ENCODE data around the gene TFPI. TPM values are rescaled to one million over a fixed set of nuclear protein-coding genes. Genes with fewer than 3 reads are reported as not detected.
"Not testable (repeated sequence)": the region's sequence is repeated elsewhere in the genome, so short reads cannot be mapped to it uniquely, and the experiment has no call there.

Gene TFPI
- total RNA-seq, 1 donor from 2014 or later = 24.3 TPM

DNA sequence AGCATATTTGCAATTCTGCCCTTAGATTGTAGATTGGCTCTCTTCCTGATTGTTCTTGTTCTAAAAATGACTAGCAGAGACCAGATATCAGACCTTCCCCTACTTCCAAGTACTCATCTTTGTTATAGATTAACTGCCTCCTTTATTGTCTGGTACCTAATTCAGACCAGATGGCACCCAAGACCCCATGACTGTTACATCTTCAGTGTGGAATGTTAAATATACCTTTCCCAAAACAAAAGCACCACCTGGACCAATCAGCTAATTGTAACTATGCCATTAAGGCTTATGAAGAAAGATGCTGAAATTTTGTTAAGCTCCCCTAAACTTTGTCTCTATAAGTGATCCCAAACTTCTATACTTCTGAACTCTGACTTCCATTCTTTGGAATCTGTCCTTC lies 12.0 kb upstream of the TFPI start:
- ATAC-seq (ENCODE audit: poor library complexity) (no peak), DNase-seq (no peak)
- intact Hi-C loops (cut with DNase I) = no loop called here

DNA sequence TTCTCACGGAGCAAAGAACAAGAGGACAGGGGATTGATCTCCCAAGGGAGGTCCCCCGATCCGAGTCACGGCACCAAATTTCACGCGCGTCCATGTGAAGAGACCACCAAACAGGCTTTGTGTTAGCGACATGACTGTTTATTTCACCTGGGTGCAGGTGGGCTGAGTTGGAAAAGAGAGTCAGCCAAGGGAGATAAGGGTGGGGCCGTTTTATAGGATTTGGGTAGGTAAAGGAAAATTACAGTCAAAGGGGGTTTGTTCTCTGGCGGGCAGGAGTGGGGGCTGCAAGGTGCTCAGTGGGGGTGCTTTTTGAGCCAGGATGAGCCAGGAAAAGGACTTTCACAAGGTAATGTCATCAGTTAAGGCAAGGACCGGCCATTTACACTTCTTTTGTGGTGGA lies 11.4 kb upstream of the TFPI start:
- DNase-seq; intact Hi-C loops (cut with DNase I); ATAC-seq (ENCODE audit: poor library complexity): not testable (repeated sequence)

DNA sequence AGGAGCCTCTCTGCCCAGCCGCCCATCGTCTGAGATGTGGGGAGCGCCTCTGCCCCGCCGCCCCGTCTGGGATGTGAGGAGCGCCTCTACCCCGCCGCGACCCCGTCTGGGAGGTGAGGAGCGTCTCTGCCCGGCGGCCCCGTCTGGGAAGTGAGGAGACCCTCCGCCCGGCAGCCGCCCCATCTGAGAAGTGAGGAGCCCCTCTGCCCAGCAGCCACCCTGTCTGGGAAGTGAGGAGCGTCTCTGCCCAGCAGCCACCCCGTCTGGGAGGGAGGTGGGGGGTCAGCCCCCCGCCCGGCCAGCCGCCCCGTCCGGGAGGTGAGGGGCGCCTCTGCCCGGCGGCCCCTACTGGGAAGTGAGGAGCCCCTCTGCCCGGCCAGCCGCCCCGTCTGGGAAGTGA lies 2.3 kb upstream of the TFPI start:
- intact Hi-C loops (cut with DNase I); ATAC-seq (ENCODE audit: poor library complexity); DNase-seq: not testable (repeated sequence)

DNA sequence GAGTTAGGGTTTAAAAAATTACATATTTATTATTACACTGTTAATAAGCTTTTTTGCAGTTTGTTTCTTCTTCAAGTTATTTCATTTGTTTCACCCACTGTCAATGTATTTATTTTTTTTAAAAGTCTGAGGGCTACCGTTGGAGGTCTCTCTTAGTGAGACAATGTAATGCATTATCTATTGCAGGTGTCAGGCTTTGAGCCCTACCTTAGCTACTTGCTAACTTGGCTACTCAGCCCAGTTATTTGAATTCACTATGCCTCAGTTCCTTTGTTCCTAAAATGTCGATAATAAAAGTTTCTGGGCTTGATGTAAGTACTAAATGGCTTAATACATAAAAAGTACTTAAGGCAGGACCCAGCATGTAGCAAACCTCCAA lies 458 bp upstream of the TFPI start:
- intact Hi-C loops (cut with DNase I) = no loop called here
- no peak for ATAC-seq (ENCODE audit: poor library complexity)
- DNase-seq = no peak

DNA sequence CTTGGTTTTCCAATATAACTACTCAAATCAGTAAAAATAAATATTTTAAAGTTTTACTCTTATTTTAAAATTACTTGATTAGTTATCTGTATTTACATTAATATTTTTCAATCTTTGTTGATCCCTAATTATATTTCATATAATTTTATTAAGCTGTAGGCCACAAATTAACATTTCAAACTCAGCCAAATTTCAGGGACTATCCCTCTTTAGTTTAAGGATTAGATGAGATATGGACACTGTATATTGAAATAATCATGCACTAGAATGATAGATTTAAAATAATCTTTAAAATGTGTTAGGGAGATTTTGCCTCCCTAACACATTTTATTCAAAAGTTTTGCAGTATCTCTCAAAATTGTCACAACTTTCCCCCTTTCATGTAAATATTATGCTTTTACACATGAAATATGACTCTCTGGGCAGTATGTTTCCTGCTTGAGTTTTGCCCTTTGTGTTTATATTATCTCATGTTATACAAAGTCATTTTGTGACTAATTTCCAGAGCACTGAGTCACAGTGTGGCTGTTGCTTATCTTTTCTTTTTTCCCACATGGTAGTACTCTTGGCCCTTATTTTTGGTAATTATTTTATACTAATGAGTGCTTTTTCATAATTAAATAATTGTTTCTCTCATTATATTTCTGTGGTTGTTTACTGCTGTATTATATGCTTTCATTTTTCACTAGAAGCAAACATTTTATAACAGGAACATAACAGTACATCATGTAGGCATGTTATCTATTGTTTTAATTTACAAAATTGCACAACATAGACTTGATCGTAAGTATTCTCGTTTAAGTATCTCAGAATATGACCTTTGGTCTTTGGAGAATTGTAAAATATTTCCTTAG lies 1.2 kb downstream of the TFPI start:
- DNase-seq (no peak), ATAC-seq (ENCODE audit: poor library complexity) (peak; percentile 33)
- intact Hi-C loops (cut with DNase I) = no loop called here

DNA sequence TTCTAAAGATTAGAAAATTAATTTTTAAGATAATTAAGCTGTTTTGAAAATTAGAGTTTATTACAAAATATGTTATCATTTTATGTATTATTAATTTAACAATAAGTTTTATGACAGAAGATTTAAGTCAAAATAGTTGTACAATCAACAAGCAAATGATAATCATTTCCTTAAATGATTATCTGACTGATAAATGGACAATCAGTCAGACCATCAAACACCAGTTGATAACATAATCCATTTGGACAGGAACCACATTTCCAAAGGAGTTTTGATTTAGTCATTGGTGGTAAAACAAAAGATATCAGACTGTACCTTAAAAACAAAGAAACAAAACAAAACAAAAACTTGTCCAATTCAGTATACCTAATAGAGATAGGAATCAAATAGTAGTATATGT lies 1.9 kb downstream of the TFPI start:
- no peak for ATAC-seq (ENCODE audit: poor library complexity)
- DNase-seq = no peak

DNA sequence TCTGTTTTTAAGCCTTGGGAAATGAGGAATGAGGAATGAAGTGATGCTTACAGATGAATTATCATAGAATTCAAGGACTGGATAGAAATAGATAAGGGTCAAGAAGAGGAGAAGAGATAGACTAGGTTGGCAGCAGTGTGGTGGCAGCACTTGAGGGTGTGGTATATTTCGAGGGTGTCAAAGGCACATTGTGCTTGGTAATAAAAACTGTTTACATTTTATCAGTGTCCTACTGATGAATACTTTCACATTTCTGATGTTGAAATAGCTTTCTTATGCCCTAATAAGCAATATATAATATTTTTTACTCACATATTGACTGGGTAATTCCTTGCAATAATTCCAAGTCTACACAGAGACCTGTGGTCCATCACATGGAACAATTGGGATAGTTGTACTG lies 3.4 kb downstream of the TFPI start:
- DNase-seq (no peak), ATAC-seq (ENCODE audit: poor library complexity) (no peak)
- intact Hi-C loops (cut with DNase I) = no loop called here

More for the DNA sequence above, 1.9 kb downstream of the TFPI start:
- intact Hi-C loops (cut with DNase I) = no loop called here

DNA sequence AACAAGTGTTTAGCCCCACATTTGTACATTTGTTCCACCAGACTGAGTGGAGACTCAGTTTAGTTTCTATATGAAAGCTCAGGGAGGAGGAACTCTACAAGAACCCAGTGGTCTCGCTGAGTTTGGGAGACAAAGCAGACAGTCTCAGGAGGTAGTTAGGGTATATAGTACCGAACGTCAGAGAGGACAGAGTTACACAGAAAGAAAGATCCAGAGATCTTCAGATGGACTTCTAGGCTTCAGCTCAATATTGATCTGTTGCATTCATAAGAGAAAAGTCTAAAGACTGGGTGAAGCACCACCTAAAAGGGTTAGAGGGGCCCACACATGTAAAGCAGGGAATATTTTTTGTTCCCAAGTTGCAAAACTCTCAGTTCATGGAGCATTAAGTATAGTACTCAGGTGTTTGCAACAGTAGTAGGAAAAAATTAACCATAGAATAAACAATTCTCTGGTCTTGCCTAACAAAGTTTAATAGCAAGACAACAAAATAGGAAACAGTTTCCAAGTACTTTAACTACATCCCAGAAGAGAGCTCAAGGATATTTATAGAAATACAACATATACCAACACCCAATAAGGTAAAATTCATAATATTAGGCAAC lies 4.2 kb downstream of the TFPI start:
- DNase-seq (no peak), ATAC-seq (ENCODE audit: poor library complexity) (no peak)
- intact Hi-C loops (cut with DNase I) = no loop called here

DNA sequence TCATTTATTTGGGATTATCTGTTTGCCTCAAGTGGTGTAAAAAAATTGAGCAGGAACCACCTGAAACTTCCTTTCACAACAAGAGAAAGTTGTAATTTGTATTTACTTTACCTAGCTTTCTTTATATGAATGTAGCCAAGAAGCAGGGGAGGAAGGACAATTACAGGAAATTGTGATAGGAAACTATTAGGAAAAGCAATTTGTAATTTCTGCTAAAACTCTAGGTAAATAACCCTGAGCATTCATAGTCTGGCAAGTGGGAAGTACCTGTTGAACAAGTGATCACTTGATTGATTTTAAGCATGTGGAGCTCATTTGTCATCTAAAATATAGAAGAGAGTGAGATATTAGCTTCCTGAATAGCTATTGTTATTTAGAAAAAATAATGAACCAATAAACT lies 5.0 kb downstream of the TFPI start:
- ATAC-seq (ENCODE audit: poor library complexity) (no peak), DNase-seq (no peak)
- intact Hi-C loops (cut with DNase I) = no loop called here

DNA sequence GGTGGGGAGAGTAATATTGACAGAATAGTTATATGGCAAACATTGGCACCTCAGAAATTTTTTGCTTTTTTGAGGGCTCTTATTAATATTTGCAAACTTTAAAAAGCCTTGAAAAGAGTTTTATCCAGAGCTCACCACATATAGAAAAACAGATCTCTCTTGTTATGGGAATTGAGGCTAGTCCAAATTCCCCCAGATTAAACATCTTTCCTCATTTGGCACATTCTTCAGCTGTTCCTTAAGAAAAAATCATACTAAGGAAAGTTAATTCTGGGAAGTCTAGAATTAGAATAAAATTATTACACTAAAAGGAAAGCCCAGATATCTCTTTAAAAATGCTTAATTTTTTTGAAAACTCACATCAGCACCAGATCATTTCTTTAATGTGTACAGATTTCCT lies 5.6 kb downstream of the TFPI start:
- ATAC-seq (ENCODE audit: poor library complexity) (no peak), DNase-seq (no peak)
- intact Hi-C loops (cut with DNase I) = no loop called here

DNA sequence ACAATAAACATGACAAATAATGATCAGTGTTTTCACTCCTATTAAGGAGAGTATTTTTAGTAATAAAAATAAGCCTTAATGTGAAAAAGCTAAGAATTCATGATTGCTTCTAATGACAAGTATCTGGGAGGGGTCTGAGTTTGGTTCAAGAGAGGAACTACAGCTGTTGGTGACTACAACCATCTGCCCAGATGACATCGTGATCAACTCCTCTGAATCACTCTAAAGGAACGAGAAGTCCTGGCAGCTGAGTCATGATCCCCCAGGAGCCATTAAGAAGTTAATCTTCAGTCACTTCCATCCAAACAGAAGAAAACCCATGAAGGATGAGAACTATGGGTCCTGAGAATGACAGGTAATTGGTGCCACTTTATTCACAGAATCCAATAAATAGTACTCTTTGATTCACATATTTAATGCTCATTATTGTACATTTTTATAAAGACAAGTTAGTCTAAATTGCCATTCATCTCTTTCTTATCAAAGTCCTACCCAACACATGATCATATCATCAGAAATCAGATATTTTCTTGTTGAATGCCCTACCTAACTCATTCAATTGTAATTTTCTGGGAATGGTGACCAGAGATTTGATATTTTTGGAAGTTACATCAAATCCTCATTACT lies 6.8 kb downstream of the TFPI start:
- DNase-seq (no peak), ATAC-seq (ENCODE audit: poor library complexity) (peak; percentile 92)
- intact Hi-C loops (cut with DNase I) = no loop called here

DNA sequence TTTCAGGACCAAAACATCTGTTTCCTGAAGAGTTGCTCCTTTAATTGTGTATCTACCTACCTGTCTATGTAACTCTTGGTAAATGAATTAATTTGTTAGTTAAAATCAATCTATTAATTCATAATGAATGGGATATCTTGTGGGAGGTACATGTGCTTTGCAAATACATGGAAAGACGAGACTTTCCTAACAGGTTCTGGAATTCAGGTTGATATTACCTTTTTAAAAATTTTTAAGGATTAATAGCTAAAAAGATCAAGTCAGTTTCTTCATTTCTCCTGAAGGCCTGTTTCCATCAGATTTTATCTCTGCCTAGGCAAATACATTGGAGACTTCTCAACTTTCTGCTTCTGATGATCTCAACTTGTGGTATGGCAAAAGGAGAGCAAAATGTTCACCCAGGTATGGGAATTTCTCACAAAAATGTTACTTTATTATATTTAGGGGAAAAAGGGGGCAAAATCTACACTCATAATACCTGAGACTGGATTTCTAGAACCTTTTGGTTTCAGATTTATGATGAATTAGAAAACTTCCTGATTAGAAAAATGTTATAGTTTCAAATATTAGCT lies 7.4 kb downstream of the TFPI start:
- ATAC-seq (ENCODE audit: poor library complexity) (no peak), DNase-seq (no peak)
- intact Hi-C loops (cut with DNase I) = no loop called here

DNA sequence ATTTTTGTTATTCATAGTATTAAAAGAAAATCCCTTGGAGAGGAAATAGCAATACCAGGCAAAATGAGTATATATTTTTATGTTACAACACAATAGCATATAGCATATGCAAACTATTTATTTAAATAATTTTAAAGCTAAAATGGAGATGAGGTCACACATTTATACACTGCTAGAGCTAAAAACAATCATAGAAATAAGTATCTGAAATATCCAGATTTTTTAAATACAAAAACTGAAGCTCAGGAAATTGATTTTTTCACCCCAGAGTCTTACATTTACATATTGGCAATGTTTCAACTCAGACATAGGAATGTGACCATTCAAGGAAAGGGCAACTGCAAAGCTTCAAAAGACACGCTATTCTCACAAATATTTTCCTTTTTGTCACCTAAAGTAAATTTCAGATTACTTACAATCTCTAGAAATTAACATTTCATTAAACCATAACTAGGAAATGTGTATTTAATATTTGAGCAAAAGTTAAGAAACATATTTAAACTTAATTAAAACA lies 8.9 kb downstream of the TFPI start:
- intact Hi-C loops (cut with DNase I) = no loop called here
- DNase-seq = no peak
- no peak for ATAC-seq (ENCODE audit: poor library complexity)

DNA sequence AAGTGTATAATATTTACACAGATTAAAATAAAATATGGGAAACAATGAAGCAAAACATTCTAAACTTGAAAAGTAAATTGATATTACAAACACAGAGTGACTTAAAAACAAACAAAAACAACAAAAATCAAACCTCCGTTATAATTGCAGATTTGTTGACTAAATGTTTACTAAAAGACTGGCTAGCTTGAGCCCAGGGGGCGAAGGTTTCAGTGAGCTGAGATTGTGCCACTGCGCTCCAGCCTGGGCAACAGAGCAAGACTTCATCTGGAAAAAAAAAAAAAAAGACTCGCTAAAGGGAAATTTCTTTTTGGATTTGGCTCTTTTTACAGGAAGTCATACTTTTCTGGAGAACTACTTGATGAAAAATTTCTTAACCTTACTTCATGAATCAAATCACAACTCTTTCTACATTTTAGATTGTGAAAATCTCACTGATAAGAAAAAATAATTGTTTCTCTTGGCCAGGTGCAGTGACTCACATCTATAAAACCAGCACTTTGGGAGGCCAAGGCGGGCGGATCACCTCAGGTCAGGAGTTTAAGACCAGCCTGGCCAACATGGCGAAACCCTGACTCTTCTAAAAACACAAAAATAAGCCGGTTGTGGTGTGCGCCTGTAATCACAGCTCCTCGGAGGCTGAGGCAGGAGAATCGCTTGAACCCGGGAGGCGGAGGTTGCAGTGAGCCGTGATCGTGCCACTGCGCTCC lies 9.7 kb downstream of the TFPI start:
- intact Hi-C loops (cut with DNase I) = no loop called here
- ATAC-seq (ENCODE audit: poor library complexity) = no peak
- DNase-seq = peak; percentile 50

DNA sequence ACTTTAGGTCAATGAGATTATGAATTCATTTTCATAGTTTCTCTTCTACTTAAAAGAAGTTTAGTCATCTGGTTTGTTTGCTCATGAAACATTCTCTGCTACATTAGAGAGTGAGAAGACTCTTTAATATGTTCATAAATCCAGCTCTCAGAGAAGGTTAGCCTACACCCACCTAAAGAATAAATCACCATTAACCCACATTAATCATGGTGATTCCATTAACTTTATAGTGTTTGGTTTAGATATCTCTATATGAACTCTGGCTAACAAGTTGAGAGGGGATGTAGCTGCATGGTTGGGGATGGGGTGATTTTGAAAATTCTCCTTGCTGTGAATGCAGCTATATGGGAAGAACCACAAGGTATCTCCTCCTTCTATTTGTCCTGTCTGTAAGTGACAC lies 10.7 kb downstream of the TFPI start:
- ATAC-seq (ENCODE audit: poor library complexity) = no peak
- intact Hi-C loops (cut with DNase I) = no loop called here

DNA sequence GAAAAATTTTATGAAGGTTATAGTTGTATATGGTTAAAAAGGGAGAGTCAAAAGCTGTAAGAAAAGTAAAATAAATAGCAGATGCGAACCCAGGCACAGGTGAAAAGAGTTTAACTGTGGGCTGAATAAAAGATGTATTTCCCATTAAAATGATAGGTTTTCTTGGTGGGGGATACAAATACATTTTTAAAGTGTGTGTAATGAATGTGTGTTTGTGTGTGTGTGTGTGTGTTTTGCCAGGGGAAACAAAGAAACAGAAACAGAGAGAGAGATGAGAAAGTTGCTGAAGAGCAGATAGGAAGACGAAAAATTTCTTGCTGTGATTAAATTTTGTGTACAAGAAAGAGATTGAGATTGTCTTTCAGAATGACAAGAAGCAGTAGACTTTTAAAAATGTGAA lies 12.1 kb downstream of the TFPI start:
- intact Hi-C loops (cut with DNase I) = no loop called here
- ATAC-seq (ENCODE audit: poor library complexity) (no peak), DNase-seq (no peak)

More for the DNA sequence above, 10.7 kb downstream of the TFPI start:
- no peak for DNase-seq

DNA sequence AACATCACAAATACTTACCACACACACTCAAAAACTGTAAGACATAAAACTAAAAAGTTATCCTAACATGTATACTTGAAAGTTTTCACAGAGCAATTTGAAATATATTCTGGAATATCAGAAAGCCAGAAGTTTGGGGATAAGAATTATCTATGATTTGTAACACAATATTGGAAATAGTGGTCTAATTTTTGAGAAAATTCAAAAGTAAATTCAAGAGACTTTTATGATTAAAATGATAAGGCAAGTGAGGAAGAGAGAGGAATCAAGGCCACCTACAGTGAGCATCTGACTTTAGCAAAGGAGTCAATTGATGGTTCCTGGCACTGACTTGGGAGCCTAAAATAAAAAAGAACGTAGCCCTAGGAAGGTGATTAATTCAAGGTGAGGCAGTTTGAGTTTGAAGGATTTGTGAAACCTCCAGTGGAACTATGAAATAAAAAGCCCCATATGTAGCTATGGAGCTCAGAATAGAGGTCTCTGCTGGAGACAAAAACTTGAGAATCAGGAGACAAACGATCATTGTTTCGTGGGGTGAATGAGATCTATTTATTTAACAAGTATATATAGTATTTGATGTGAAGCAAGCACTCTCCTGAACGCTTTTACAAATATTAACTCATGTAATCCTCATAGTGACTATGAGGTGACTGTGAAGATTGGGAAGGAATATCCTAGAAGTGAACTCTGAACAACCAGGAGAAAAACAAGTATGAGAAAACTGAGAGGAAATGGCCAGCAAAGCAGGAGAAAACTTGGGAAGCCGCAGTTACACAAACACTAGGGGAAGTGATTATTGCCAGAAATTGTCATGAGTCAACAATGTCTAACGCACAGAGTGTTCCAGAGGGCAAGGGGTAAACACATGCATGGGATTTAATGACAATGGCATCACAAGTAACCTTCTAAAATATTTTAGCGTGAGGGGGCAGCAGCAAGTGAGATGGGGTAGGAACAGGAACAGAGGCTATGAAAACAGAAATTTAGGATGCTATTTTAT lies 12.8 kb downstream of the TFPI start:
- ATAC-seq (ENCODE audit: poor library complexity) = peak; percentile 87
- intact Hi-C loops (cut with DNase I) = no loop called here

DNA sequence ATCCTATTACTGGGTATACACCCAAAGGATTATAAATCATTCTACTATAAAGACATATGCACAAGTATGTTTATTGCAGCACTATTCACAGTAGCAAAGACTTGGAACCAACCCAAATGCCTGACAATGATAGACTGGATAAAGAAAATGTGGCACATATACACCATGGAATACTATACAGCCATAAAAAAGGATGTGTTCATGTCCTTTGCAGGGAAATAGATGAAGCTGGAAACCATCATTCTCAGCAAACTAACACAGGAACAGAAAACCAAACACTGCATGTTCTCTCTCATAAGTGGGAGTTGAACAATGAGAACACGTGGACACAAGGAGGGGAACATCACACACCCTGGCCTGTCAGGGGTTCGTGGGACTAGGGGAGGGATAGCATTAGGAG lies 16.0 kb downstream of the TFPI start:
- intact Hi-C loops (cut with DNase I); DNase-seq; ATAC-seq (ENCODE audit: poor library complexity): not testable (repeated sequence)

More for the DNA sequence above, 12.8 kb downstream of the TFPI start:
- DNase-seq = no peak

All from Right ventricle myocardium superior (tissue), 1 donor.